GM23248 (cell line): ENCODE results near the gene LDLRAD2. TPM values are rescaled to one million over a fixed set of nuclear protein-coding genes. Genes with fewer than 3 reads are reported as not detected.

Experiments used
- DNase-seq: peaks from one replicate; pipeline ENCODE4 v3.0.0-alpha.2; 2015
- H2AFZ ChIP-seq: fragments of 200-600 bp; sonication (generic); 2 replicates; pipeline ENCODE4 v1.6.1; 2016; ENCODE audit warnings: antibody characterized with exemption
- H3F3A ChIP-seq: fragments of 200-600 bp; sonication (generic); 2 replicates; pipeline ENCODE4 v1.6.1; 2016; ENCODE audit warnings: mild to moderate bottlenecking, antibody characterized with exemption, mixed run types; ENCODE audit not compliant: insufficient read depth
- H3K27ac ChIP-seq: fragments of 200-600 bp; sonication (generic); 2 replicates; pipeline ENCODE4 v1.5.1; 2016; ENCODE audit warnings: mild to moderate bottlenecking
- H3K27me3 ChIP-seq: fragments of 200-600 bp; sonication (generic); replicated peaks from 2 replicates; pipeline ENCODE4 v1.6.1; 2016; ENCODE audit warnings: mild to moderate bottlenecking; ENCODE audit not compliant: insufficient read depth
- H3K36me3 ChIP-seq: fragments of 200-600 bp; sonication (generic); 2 replicates; pipeline ENCODE4 v1.6.1; 2016; ENCODE audit warnings: low read depth, mild to moderate bottlenecking
- H3K4me1 ChIP-seq: fragments of 200-600 bp; sonication (generic); 2 replicates; pipeline ENCODE4 v1.6.1; 2016; ENCODE audit warnings: mild to moderate bottlenecking; ENCODE audit not compliant: insufficient read depth
- H3K4me2 ChIP-seq: fragments of 200-600 bp; sonication (generic); one replicate; pipeline ENCODE4 v1.6.1; 2016; ENCODE audit warnings: mild to moderate bottlenecking; ENCODE audit not compliant: unreplicated experiment
- H3K4me3 ChIP-seq: fragments of 200-600 bp; sonication (generic); 2 replicates; pipeline ENCODE4 v1.5.1; 2016; ENCODE audit warnings: mild to moderate bottlenecking
- H3K79me2 ChIP-seq: fragments of 200-600 bp; sonication (generic); 2 replicates; pipeline ENCODE4 v1.6.1; 2016; ENCODE audit warnings: mild to moderate bottlenecking; ENCODE audit not compliant: insufficient read depth
- H3K9ac ChIP-seq: fragments of 200-600 bp; sonication (generic); 2 replicates; pipeline ENCODE4 v1.6.1; 2016; ENCODE audit warnings: mild to moderate bottlenecking
- H3K9me2 ChIP-seq: fragments of 200-600 bp; sonication (generic); 2 replicates; pipeline ENCODE4 v1.6.1; 2016; ENCODE audit warnings: mixed run types, mild to moderate bottlenecking, moderate library complexity; ENCODE audit not compliant: insufficient read depth
- H3K9me3 ChIP-seq: fragments of 200-600 bp; sonication (generic); one replicate; pipeline ENCODE4 v1.6.1; 2017; ENCODE audit warnings: low read depth
- H4K20me1 ChIP-seq: fragments of 200-600 bp; sonication (generic); 2 replicates; pipeline ENCODE4 v1.6.0; 2016; ENCODE audit not compliant: insufficient read depth
- EZH2 ChIP-seq: fragments of 200-600 bp; sonication (generic); IDR thresholded peaks from 2 replicates; pipeline ENCODE4 v1.6.1; 2018; ENCODE audit warnings: antibody characterized with exemption, mild to moderate bottlenecking; ENCODE audit not compliant: insufficient read depth, poor library complexity, severe bottlenecking
- EZH2phosphoT487 ChIP-seq: fragments of 200-600 bp; sonication (generic); IDR thresholded peaks from 2 replicates; pipeline ENCODE4 v1.6.1; 2018; ENCODE audit warnings: antibody characterized with exemption, moderate library complexity, mild to moderate bottlenecking, low read depth; ENCODE audit not compliant: insufficient read depth
- WGBS, 2 experiments: methylation state at CpG; one replicate each; pipeline ENCODE4 v1.1.6; 2015 to 2017; ENCODE audit warnings: low lambda C conversion rate in 2 of 2, low coverage in 1 of 2; ENCODE audit errors: missing lambda C conversion rate in 2 of 2; 5-methylcytosine and 5-hydroxymethylcytosine counted together
- in situ Hi-C: fragments of 300-500 bp; cut with MboI; formaldehyde crosslinking; loops from 2 replicates; pipeline ENCODE4 v1.15.0; 2020
- polyA plus RNA-seq: library from polyadenylated mRNA; unstranded; fragments of >200 nt; fragmentation: Nextera tagmentation; extraction: Ambion mirVana; gene quantifications from 2 replicates; pipeline ENCODE4 v1.2.1, GENCODE V29; 2016
- total RNA-seq: library from RNA; depleted of rRNA; stranded (reverse); fragments of >200 nt; shearing (Covaris generic); gene quantifications from 2 replicates; pipeline ENCODE4 v1.2.3, GENCODE V29; 2014; rRNA removed

LDLRAD2 gene, protein sequence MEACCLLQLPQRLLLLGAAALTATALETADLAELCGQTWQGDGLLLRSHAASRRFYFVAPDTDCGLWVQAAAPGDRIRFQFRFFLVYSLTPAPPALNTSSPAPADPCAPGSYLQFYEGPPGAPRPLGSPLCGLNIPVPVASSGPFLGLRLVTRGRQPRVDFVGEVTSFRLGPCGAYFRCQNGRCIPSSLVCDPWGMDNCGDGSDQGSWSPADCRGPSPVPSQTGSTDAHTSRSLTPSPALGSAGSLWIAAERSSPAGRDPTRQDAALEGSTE
- total RNA-seq (not detected in 2 replicates), polyA plus RNA-seq (8.5 and 13.2 TPM in 2 replicates)

DNA sequence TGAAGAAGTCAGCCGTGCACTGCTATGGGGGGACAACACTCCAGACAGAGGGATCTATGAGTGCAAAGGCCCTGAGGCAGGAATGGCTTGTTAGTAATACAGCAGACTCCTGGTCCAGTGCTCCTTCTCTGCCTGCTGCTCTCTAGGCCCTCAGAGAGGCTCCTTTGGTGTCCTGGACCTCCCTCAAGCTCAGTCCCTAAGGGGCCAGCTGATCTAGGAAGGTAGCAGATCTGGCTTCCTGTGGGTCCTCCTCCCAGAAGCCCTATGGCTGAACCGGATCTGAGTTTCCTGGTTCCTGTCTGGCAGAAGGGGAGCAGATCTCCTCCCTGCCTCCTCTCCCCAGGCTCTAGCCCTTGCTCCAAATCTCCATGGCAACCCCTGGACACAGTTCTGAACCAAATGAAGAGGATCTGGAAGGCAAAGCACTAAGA lies at the start of gene LDLRAD2:
TSS of gene LDLRAD2 (plus strand) at position 391 of the 431 bp plus-strand sequence. CDS start 187 bp downstream, outside the sequence.
- H3K4me2 ChIP-seq, result no peak within 1 kb of the TSS
- no peaks in the 10 kb centered on the region for H3K79me2 ChIP-seq
- no peaks in the 10 kb centered on the region for H3K9me3 ChIP-seq
- no peaks in the 10 kb centered on the region for H4K20me1 ChIP-seq
- 44 to 63% methylated on average over 2 of the region's 2 CpGs for WGBS, 2 experiments
- TF ChIP-seq EZH2phosphoT487 (no peak), EZH2 (no peak)
- no peak within 1 kb of the TSS for H3K4me3 ChIP-seq
- in situ Hi-C loops, result no loop called here
- H3K27me3 ChIP-seq, result no peaks in the 10 kb centered on the region
- no peaks in the 10 kb centered on the region for H3K36me3 ChIP-seq
- no peaks in the 10 kb centered on the region for H3K9me2 ChIP-seq
- no peak within 1 kb of the TSS for H2AFZ ChIP-seq
- no peaks in the 10 kb centered on the region for H3K4me1 ChIP-seq
- no peak within 1 kb of the TSS for H3K27ac ChIP-seq
- peaks cover 10% of the 10 kb centered on the region for H3F3A ChIP-seq
- DNase-seq, result peak; percentile 50
- H3K9ac ChIP-seq, result no peak within 1 kb of the TSS

GRCh38 chr1:21763236-21763635 lies 48.8 kb upstream of the LDLRAD2 start:
- 90 to 95% methylated on average over 10 of the region's 10 CpGs for WGBS, 2 experiments
- Histone ChIP-seq H3K4me2 (no peak overlapping the region), H3K36me3 (no peaks in the 10 kb centered on the region), H3K27me3 (no peaks in the 10 kb centered on the region), H3K9me3 (no peaks in the 10 kb centered on the region), H3K79me2 (peaks cover 93% of the 10 kb centered on the region), H3F3A (0 out of 2 replicates have a peak, but pooled peaks cover 12% of the 10 kb centered on the region), H3K4me3 (no peak overlapping the region), H2AFZ (no peak overlapping the region), H3K9ac (no peak overlapping the region), H3K27ac (no peak overlapping the region), H4K20me1 (peaks cover 24% of the 10 kb centered on the region), H3K9me2 (no peaks in the 10 kb centered on the region), H3K4me1 (peaks cover 21% of the 10 kb centered on the region)
- no peak for DNase-seq
- TF ChIP-seq EZH2 (no peak), EZH2phosphoT487 (no peak)
- in situ Hi-C loops, result no loop called here

- 76 to 77% methylated on average over 6 to 7 of the region's 7 CpGs for WGBS, 2 experiments
- 0 out of 2 replicates have a peak, but pooled peaks cover 12% of the 10 kb centered on the region for H3F3A ChIP-seq
- H3K9ac ChIP-seq, result no peak overlapping the region
- in situ Hi-C loops, result no loop called here
- no peak overlapping the region for H3K4me3 ChIP-seq
- no peak overlapping the region for H3K4me2 ChIP-seq
- no peak overlapping the region for H2AFZ ChIP-seq
- no peaks in the 10 kb centered on the region for H3K9me3 ChIP-seq
- no peaks in the 10 kb centered on the region for H3K36me3 ChIP-seq
- no peaks in the 10 kb centered on the region for H3K27me3 ChIP-seq
- peaks cover 21% of the 10 kb centered on the region for H3K4me1 ChIP-seq
- peaks cover 93% of the 10 kb centered on the region for H3K79me2 ChIP-seq
- TF ChIP-seq EZH2phosphoT487 (no peak), EZH2 (no peak)
- DNase-seq, result no peak
- peaks cover 21% of the 10 kb centered on the region for H4K20me1 ChIP-seq
- peak overlapping the region; percentile 65 for H3K27ac ChIP-seq
- no peaks in the 10 kb centered on the region for H3K9me2 ChIP-seq
Observed at GRCh38 chr1:21763694-21764419, 48.2 kb upstream of the LDLRAD2 start.

DNA sequence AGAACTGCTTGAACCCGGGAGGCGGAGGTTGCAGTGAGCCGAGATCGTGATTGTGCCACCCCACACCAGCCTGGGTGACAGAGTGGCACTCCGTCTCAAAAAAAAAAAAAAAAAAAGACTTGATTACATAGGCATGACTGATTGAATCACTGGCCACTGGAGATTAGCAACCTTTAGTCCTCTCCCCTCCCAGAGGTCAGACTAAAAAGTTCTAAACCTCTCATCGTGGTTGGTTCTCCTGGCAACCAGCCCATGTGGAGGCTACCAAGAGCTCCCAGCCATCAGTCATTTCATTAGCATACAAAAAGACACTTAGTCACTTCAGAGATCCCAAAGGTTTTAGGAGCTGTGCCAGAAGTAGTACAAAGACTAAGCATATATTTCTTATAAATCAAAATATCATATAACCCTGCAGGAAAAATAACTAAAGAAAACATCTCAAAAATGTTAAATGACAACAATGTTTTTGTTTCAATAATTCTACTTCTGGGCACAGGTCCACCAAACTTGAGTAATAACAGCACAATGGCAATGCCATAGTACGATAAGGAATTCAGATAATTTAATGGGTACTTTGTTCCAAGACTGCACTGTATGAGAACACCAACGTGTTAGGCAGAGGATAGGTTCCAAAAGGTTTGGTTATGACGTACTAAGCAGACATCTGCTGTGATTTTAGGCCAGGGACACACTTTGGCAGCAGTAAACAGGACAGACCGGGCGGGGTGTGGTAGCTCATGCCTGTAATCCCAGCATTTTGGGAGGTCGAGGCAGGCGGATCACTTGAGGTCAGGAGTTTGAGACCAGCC lies 47.2 kb upstream of the LDLRAD2 start:
- H3K27ac ChIP-seq, result peak overlapping the region; percentile 65
- H3K9me2 ChIP-seq, result no peaks in the 10 kb centered on the region
- TF ChIP-seq EZH2phosphoT487 (0 out of 2 replicates have a peak, but pooled peaks have one; percentile 46), EZH2 (no peak)
- no peaks in the 10 kb centered on the region for H3K36me3 ChIP-seq
- H3K9me3 ChIP-seq, result no peaks in the 10 kb centered on the region
- no peaks in the 10 kb centered on the region for H3K27me3 ChIP-seq
- H3K9ac ChIP-seq, result peak overlapping the region; percentile 25; the same call in 1 of the 2 replicates
- H3F3A ChIP-seq, result 0 out of 2 replicates have a peak, but pooled peaks cover 12% of the 10 kb centered on the region
- H3K4me1 ChIP-seq, result peaks cover 18% of the 10 kb centered on the region
- H2AFZ ChIP-seq, result no peak overlapping the region
- peaks cover 93% of the 10 kb centered on the region for H3K79me2 ChIP-seq
- H4K20me1 ChIP-seq, result peaks cover 17% of the 10 kb centered on the region; the same call in 1 of the 2 replicates
- in situ Hi-C loops, result no loop called here
- DNase-seq, result peak; percentile 94
- no peak overlapping the region for H3K4me3 ChIP-seq
- WGBS, 2 experiments, result 27 to 29% methylated on average over 13 of the region's 13 CpGs
- no peak overlapping the region for H3K4me2 ChIP-seq
